Measurements from ENCODE around the gene YIF1B.

DNA sequence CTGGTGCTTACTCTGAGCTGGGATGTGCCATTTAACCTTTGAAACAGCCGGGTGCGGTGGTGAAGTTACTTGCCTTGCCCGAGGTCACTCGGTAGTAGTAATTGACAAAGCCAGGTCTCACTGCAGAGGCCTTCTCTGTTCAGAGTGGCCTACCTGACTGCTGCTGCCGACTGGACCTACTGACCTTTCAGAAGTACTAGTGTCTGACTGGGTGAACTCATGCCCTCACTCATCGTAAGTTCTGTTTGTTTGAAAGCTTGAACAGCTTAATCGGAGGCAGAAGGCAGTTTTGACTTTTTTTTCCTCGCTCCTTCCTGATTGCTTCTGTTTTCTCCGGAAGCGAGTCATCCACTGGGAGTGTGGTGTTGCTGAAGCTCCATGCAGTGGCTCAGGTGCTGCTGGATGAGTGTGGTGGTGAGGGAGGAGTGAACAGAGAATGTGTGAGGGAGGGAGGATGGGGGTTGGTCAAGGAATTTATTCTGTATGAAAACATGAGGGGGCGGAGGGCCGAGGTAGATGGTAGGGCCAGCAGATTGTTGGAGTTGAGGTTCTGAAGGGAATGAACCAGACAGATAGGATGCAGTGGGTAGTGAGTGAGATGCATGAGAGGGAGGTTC lies 48.7 kb downstream of the YIF1B start:
- no peak for TF ChIP-seq EZH2 (IDR thresholded peaks at IDR 0.05; ENCODE audit: low read length)
- TF ChIP-seq, protein P1, sequence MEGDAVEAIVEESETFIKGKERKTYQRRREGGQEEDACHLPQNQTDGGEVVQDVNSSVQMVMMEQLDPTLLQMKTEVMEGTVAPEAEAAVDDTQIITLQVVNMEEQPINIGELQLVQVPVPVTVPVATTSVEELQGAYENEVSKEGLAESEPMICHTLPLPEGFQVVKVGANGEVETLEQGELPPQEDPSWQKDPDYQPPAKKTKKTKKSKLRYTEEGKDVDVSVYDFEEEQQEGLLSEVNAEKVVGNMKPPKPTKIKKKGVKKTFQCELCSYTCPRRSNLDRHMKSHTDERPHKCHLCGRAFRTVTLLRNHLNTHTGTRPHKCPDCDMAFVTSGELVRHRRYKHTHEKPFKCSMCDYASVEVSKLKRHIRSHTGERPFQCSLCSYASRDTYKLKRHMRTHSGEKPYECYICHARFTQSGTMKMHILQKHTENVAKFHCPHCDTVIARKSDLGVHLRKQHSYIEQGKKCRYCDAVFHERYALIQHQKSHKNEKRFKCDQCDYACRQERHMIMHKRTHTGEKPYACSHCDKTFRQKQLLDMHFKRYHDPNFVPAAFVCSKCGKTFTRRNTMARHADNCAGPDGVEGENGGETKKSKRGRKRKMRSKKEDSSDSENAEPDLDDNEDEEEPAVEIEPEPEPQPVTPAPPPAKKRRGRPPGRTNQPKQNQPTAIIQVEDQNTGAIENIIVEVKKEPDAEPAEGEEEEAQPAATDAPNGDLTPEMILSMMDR (optimal IDR thresholded peaks at IDR 0.05 in 1 of 3, IDR thresholded peaks at IDR 0.05 in 1 of 3, conservative IDR thresholded peaks at IDR 0.05 in 1 of 3; ENCODE audit: extremely low read depth in 1 of 3, insufficient read depth in 2 of 3, low read length in 3 of 3): no peak
